Measurements from ENCODE around the gene CAPZA1. TPM values are rescaled to one million over a fixed set of nuclear protein-coding genes. Genes with fewer than 3 reads are reported as not detected.

The CAPZA1 gene
- polyA plus RNA-seq, 1 of the 3 experiments (the other 2 are of a cell fraction): 50.8 TPM

GRCh38 chr1:112707221-112708001, 87.8 kb downstream of the CAPZA1 start:
- ChIA-PET POLR2A (interaction anchor here (1.0 to 1.3 kb wide), 2 partner anchors 33 kb away, joined by 3 to 4 read pairs; partner anchors contain the start of gene MOV10), CTCF (interaction anchor here (0.6 to 6.2 kb wide), 23 partner anchors 8 to 349 kb away, joined by 3 to 51 read pairs (median 4); partner anchors contain the start of genes CTTNBP2NL, MOV10, PPM1J and ST7L)
- Histone ChIP-seq H3F3A (replicated peaks; ENCODE audit: insufficient read depth) (peaks cover 16% of the 10 kb centered on the region), H3K27ac (ENCODE audit: low read depth in 2 of 2, low read length in 1 of 2) (peak overlapping the region; percentile 42 to 77; a peak in 3 of 4 replicates), H3K4me1 (ENCODE audit: control insufficient read depth in 1 of 2, insufficient read depth in 2 of 2, low read depth in 1 of 2, low read length in 1 of 2) (peaks cover 10 to 34% of the 10 kb centered on the region in 2 experiments; a peak in 3 of 4 replicates), H3K4me2 (peak overlapping the region; percentile 96), H3K36me3 (replicated peaks in 1 of 2; ENCODE audit: control insufficient read depth in 1 of 2, insufficient read depth in 2 of 2, low read length in 1 of 2) (peaks cover 13 to 17% of the 10 kb centered on the region in 2 experiments), H3K9me2 (no peaks in the 10 kb centered on the region), H3K4me3 (ENCODE audit: low read depth in 2 of 2, low read length in 1 of 2) (peak overlapping the region; percentile 93 to 94), H3K27me3 (ENCODE audit: insufficient read depth) (no peaks in the 10 kb centered on the region), H3K79me2 (ENCODE audit: insufficient read depth) (peaks cover 42% of the 10 kb centered on the region), H3K9me3 (no peaks in the 10 kb centered on the region), H4K20me1 (ENCODE audit: insufficient read depth) (peaks cover 11% of the 10 kb centered on the region), H3K9ac (peak overlapping the region; percentile 98), H2AFZ (ENCODE audit: low read depth) (peak overlapping the region; percentile 89)
- DNase-seq: peak; percentile 96
- WGBS (ENCODE audit: low lambda C conversion rate): 14% methylated on average over 33 of the region's 42 CpGs
- TF ChIP-seq TAF1 (IDR thresholded peaks at IDR 0.05; ENCODE audit: borderline replicate concordance, low read depth, low read length) (0 out of 2 replicates have a peak, but pooled peaks have one; percentile 12), MAX (IDR thresholded peaks at IDR 0.05; ENCODE audit: low read depth) (peak; percentile 24; the same call in 1 of the 2 replicates), SMC3 (IDR thresholded peaks at IDR 0.05; ENCODE audit: low read depth, low read length) (peak; percentile 77), POLR2AphosphoS5 (IDR thresholded peaks at IDR 0.05; ENCODE audit: low read depth, low read length) (peak; percentile 11; the same call in 1 of the 2 replicates), RAD21 (IDR thresholded peaks at IDR 0.05; ENCODE audit: low read length) (peak; percentile 80), FOSL2 (IDR thresholded peaks at IDR 0.05; ENCODE audit: borderline replicate concordance, low read depth) (no peak), ELF1 (IDR thresholded peaks at IDR 0.05) (peak; percentile 48; the same call in 1 of the 2 replicates), MXI1 (IDR thresholded peaks at IDR 0.05; ENCODE audit: low read depth, low read length) (peak; percentile 31; the same call in 1 of the 2 replicates), RCOR1 (IDR thresholded peaks at IDR 0.05; ENCODE audit: low read length) (peak; percentile 29; the same call in 1 of the 2 replicates), CHD2 (IDR thresholded peaks at IDR 0.05; ENCODE audit: low read length, partially characterized antibody) (peak; percentile 96), RXRA (IDR thresholded peaks at IDR 0.05; ENCODE audit: borderline replicate concordance, low read depth) (no peak), NRF1 (IDR thresholded peaks at IDR 0.05; ENCODE audit: low read depth, low read length) (peak; percentile 2; the same call in 1 of the 2 replicates), SIN3A (IDR thresholded peaks at IDR 0.05; ENCODE audit: borderline replicate concordance, low read depth, low read length) (peak; percentile 73; the same call in 1 of the 2 replicates), CTCF (IDR thresholded peaks at IDR 0.05) (peak; percentile 84)
- TF ChIP-seq, protein P1, sequence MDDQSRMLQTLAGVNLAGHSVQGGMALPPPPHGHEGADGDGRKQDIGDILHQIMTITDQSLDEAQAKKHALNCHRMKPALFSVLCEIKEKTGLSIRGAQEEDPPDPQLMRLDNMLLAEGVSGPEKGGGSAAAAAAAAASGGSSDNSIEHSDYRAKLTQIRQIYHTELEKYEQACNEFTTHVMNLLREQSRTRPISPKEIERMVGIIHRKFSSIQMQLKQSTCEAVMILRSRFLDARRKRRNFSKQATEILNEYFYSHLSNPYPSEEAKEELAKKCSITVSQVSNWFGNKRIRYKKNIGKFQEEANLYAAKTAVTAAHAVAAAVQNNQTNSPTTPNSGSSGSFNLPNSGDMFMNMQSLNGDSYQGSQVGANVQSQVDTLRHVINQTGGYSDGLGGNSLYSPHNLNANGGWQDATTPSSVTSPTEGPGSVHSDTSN (IDR thresholded peaks at IDR 0.05): no peak
- TF ChIP-seq, protein P2, sequence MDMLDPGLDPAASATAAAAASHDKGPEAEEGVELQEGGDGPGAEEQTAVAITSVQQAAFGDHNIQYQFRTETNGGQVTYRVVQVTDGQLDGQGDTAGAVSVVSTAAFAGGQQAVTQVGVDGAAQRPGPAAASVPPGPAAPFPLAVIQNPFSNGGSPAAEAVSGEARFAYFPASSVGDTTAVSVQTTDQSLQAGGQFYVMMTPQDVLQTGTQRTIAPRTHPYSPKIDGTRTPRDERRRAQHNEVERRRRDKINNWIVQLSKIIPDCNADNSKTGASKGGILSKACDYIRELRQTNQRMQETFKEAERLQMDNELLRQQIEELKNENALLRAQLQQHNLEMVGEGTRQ (IDR thresholded peaks at IDR 0.05; ENCODE audit: borderline replicate concordance, low read depth, low read length): no peak
- TF ChIP-seq, protein P3, sequence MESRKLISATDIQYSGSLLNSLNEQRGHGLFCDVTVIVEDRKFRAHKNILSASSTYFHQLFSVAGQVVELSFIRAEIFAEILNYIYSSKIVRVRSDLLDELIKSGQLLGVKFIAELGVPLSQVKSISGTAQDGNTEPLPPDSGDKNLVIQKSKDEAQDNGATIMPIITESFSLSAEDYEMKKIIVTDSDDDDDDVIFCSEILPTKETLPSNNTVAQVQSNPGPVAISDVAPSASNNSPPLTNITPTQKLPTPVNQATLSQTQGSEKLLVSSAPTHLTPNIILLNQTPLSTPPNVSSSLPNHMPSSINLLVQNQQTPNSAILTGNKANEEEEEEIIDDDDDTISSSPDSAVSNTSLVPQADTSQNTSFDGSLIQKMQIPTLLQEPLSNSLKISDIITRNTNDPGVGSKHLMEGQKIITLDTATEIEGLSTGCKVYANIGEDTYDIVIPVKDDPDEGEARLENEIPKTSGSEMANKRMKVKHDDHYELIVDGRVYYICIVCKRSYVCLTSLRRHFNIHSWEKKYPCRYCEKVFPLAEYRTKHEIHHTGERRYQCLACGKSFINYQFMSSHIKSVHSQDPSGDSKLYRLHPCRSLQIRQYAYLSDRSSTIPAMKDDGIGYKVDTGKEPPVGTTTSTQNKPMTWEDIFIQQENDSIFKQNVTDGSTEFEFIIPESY (IDR thresholded peaks at IDR 0.05; ENCODE audit: borderline replicate concordance, low read depth): peak; percentile 73; the same call in 1 of the 2 replicates

All from SK-N-SH (cell line).